GM10248 (cell line): ENCODE results near the gene ZCCHC7.

Source experiments
- CTCF ChIA-PET: fragments of 300-600 bp; sonication (Branson Sonifier 250); formaldehyde crosslinking; extraction: SDS; loops from one replicate; lab custom pipeline; 2021; ENCODE audit warnings: antibody characterized with exemption; lab: Yijun Ruan, JAX
- POLR2A ChIA-PET: fragments of 350-650 bp; sonication (Branson Sonifier 250); formaldehyde crosslinking; extraction: SDS; loops from one replicate; lab custom pipeline; 2020; ENCODE audit warnings: antibody characterized with exemption; lab: Yijun Ruan, JAX
- DNase-seq: peaks from one replicate; pipeline ENCODE4 v3.0.0; 2012; ENCODE audit errors: extremely low spot score
- CTCF ChIP-seq: IDR thresholded peaks from 2 replicates; pipeline ENCODE4 v1.5.1; 2012; ENCODE audit warnings: mild to moderate bottlenecking, low read depth; ENCODE audit errors: extremely low read depth, missing control alignments, control extremely low read depth

Gene ZCCHC7

DNA sequence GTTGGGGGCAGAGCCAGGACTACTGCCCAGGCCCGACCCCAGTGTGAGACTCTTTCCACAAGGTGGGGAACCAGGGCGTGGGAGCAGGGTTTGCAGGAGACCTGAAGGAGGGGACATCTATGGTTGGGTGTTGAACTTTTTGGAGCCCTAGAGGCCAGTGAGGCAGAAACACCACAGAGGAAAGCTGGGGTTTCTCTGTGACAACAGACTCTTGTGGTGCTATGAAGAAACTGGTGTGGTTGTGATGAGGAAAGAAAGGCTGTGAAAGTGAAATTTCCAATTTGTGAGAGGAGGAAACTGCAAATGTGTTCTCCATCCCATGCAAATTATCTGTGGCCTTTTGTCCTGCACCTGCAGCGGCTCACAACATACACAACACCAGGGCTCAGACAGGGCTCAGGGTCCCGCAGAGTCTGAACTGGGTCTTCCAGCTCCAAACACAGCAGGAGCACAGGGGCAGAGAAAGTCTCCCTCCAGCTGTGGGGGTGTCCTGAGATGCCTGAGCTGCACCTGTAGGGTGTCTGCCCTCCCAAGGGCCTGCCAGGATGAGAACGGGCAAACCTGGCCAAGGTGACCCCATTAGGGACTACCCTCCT is 250.7 kb downstream of the ZCCHC7 start:
- DNase-seq: peak; percentile 72
- no peak for TF ChIP-seq CTCF
- ChIA-PET POLR2A (interaction anchor here (0.7 to 2.9 kb wide), 5 partner anchors 10 to 40 kb away, joined by 3 to 12 read pairs (median 4); no protein-coding TSS in a partner anchor), CTCF (interaction anchor here (1.3 to 15.5 kb wide), 8 partner anchors 12 to 375 kb away, joined by 3 to 235 read pairs (median 6); no protein-coding TSS in a partner anchor)

DNA sequence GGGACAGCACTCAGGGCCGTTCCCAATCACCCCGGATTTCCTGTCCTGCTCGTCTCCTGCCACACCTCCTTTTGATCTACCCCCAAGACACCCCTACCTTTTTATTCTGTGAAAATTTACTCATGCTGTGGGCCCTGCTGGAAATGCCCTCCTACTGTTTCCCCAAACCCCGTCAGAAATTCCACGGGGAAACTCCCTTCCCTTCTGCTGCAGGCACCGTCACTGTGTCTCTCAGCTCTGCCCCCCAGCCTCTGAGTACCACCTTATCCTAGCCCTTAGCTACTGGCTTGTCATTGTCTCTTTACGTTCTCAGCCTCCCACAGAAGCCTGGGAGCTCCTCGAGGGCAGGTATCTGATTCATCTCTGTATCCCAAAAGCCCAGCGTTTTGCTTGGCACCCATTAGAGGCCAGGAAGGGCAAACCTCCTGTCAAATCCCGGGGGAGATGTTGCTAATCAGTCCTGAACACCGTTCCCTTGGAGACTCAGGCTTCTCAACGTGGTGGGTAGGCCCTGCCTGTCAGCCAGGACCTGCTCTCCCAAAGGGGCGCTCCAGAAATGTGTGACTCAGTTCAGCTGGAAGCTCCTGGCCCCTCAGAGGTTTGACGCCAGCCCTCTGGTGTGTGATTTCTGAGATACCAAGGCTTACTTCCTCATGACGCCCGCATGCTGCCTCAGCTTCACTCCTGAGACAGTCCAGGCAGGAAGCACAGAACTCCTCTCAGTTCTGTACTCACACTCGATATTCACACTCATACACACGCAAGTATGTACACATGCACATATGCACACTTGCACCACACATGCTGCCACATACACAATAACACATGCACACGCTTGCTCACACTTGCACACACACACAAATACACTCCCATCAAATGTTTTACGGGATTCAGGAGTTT is 251.4 kb downstream of the ZCCHC7 start:
- DNase-seq: no peak
- ChIA-PET POLR2A (interaction anchor here (0.7 to 2.9 kb wide), 5 partner anchors 9 to 39 kb away, joined by 3 to 12 read pairs (median 4); no protein-coding TSS in a partner anchor), CTCF (interaction anchor here (0.7 to 15.5 kb wide), 11 partner anchors 11 to 376 kb away, joined by 3 to 235 read pairs (median 6); no protein-coding TSS in a partner anchor)
- no peak for TF ChIP-seq CTCF

DNA sequence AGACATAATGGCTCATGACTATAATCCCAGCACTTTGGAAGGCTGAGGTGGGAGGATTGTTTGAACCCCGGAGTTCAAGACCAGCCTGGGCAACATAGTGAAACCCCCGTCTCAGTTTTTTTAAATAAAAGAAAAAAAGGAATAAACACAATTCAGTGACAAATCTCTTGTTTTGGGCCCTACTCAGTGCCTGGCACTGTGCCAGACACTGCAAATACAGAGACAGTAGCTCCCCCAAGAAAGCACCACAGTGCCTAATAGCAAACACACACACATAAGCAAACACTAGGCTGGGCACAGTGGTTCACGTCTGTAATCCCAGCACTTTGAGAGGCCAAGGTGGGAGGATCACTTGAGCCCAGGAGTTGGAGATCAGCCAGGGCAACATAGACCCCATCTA is 252.5 kb downstream of the ZCCHC7 start:
- ChIA-PET POLR2A (interaction anchor here (2.9 kb wide), 1 partner anchor 38 kb away, joined by 12 read pairs; no protein-coding TSS in a partner anchor), CTCF (interaction anchor here (1.1 to 15.5 kb wide), 9 partner anchors 8 to 377 kb away, joined by 3 to 235 read pairs (median 6); no protein-coding TSS in a partner anchor)
- no peak for TF ChIP-seq CTCF
- no peak for DNase-seq

DNA sequence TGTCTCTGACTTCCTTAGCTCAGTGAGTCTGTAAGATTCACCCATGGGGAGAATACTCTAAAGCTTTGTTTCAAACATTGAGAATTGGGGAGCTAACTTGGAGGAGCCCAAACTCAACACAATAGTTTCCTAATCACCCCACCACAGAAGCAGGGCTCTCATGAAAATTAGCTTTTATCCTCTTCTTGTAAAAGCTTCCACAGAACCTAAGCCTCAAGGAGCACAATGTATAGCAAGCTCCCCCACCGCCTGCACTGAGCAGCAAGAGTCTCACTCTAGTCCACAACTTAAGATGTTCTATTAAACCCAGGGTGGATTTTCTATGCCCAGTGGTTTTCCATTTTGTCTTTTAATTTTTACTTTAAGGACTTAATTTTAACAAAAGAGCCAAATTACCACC is 253.2 kb downstream of the ZCCHC7 start:
- no peak for DNase-seq
- POLR2A ChIA-PET: interaction anchor here (0.6 to 1.4 kb wide), 5 partner anchors 13 to 92 kb away, joined by 3 to 6 read pairs (median 3); partner anchors contain the start of gene ZBTB5
- no peak for TF ChIP-seq CTCF
- CTCF ChIA-PET: interaction anchor here (0.7 to 15.5 kb wide), 13 partner anchors 9 to 368 kb away, joined by 3 to 235 read pairs (median 4); no protein-coding TSS in a partner anchor

DNA sequence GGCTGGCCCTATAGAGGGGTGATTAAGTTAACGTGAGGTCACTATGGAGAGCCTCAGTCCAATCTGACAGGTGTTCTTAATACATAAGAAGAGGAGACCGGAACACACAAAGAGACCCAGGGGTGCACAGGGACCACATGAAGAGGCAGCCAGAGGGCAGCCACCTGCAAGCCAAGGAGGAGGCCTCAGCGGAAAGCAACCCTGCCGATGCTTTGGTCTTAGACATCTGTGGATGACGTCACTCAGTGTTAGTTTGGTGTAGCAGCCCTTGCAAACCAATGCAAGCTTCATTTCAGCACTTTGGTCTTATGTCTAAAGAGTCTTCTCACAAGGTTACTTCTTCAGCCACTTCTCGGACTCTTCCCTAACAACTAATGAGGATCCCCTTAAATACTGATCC is 254.5 kb downstream of the ZCCHC7 start:
- peak; percentile 53 for TF ChIP-seq CTCF
- POLR2A ChIA-PET: interaction anchor here (1.1 to 1.4 kb wide), 2 partner anchors 28 to 51 kb away, joined by 3 to 5 read pairs; no protein-coding TSS in a partner anchor
- peak; percentile 77 for DNase-seq
- CTCF ChIA-PET: interaction anchor here (1.1 to 15.5 kb wide), 7 partner anchors 13 to 502 kb away, joined by 3 to 235 read pairs (median 4); no protein-coding TSS in a partner anchor
